Measurements from ENCODE around the gene BSN. TPM values are rescaled to one million over a fixed set of nuclear protein-coding genes. Genes with fewer than 3 reads are reported as not detected.

The BSN gene
- total RNA-seq, 4 donors from 2014 or later, result 0.04 to 0.36 (median 0.14) TPM

DNA sequence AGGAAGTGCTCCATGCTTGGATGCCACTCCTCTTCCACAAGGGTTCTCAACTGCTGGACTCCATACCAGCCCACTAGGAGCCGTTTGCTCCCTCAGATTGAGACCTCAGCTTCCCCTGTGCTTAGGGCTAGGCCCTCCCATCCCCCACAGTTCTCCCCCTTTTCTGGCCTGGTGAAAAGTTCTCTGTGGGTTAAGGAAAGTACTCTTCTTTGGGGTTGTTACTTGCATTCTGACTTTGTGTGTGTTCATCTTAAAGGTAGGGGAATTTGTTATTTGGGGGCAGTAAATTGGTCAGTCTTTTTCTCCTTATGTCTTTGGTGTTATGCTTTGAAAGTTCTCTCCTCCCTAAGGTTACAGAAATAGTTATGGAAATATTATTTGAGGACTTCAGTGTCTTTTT lies 95.9 kb downstream of the BSN start:
- intact Hi-C loops (cut with DNase I; ENCODE audit: low total_unique reads), result no loop called here
- WGBS, 2 donors, result 93 to 94% methylated on average over 1 of the region's 1 CpG
- no peak for DNase-seq (ENCODE audit: low spot score in 2 of 2)
- TF ChIP-seq, protein P1, sequence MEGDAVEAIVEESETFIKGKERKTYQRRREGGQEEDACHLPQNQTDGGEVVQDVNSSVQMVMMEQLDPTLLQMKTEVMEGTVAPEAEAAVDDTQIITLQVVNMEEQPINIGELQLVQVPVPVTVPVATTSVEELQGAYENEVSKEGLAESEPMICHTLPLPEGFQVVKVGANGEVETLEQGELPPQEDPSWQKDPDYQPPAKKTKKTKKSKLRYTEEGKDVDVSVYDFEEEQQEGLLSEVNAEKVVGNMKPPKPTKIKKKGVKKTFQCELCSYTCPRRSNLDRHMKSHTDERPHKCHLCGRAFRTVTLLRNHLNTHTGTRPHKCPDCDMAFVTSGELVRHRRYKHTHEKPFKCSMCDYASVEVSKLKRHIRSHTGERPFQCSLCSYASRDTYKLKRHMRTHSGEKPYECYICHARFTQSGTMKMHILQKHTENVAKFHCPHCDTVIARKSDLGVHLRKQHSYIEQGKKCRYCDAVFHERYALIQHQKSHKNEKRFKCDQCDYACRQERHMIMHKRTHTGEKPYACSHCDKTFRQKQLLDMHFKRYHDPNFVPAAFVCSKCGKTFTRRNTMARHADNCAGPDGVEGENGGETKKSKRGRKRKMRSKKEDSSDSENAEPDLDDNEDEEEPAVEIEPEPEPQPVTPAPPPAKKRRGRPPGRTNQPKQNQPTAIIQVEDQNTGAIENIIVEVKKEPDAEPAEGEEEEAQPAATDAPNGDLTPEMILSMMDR (IDR thresholded peaks at IDR 0.05), result no peak
- no peak for TF ChIP-seq POLR2A (IDR thresholded peaks at IDR 0.05)
- no peak overlapping the region for H3K4me3 ChIP-seq (ENCODE audit: low read depth, poor library complexity, severe bottlenecking)

DNA sequence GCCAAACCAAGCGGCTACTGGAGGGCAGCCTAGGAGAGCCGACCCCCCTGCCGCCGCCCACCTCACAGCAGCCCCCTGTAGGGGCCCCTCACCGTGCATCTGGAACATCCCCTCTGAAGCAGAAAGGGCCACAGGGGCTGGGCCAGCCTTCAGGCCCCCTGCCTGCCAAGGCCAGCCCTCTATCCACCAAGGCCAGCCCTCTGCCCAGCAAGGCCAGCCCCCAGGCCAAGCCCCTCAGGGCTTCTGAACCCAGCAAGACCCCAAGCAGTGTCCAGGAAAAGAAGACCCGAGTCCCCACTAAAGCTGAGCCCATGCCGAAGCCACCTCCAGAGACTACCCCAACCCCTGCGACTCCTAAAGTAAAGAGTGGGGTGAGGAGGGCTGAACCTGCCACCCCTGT lies 96.4 kb downstream of the BSN start:
- intact Hi-C loops (cut with DNase I; ENCODE audit: low total_unique reads), result no loop called here
- DNase-seq (ENCODE audit: low spot score in 2 of 2), result no peak
- TF ChIP-seq, protein P1 (IDR thresholded peaks at IDR 0.05), result no peak
- TF ChIP-seq POLR2A (IDR thresholded peaks at IDR 0.05), result no peak
- 74 to 77% methylated on average over 8 of the region's 8 CpGs for WGBS, 2 donors
- no peak overlapping the region for H3K4me3 ChIP-seq (ENCODE audit: low read depth, poor library complexity, severe bottlenecking)

DNA sequence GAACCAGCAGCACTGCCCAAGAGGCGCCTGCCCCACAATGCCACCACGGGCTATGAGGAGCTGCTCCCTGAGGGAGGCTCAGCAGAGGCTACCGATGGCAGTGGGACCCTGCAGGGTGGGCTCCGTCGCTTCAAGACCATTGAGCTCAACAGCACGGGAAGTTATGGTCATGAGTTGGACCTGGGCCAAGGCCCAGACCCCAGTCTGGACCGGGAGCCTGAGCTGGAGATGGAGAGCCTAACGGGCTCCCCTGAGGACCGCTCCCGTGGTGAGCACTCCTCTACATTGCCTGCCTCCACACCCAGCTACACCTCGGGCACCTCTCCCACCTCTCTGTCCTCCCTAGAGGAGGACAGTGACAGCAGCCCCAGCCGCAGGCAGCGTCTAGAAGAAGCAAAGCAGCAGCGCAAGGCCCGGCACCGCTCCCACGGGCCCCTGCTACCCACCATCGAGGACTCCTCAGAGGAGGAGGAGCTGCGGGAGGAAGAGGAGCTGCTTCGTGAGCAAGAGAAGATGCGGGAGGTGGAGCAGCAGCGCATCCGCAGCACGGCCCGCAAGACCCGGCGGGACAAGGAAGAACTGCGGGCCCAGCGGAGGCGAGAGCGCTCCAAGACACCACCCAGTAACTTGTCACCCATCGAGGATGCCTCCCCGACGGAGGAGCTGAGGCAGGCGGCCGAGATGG lies 98.1 kb downstream of the BSN start:
- H3K4me3 ChIP-seq (ENCODE audit: low read depth, poor library complexity, severe bottlenecking), result no peak overlapping the region
- TF ChIP-seq, protein P1 (IDR thresholded peaks at IDR 0.05), result no peak
- TF ChIP-seq POLR2A (IDR thresholded peaks at IDR 0.05), result no peak
- intact Hi-C loops (cut with DNase I; ENCODE audit: low total_unique reads), result no loop called here
- 92% methylated on average over 33 to 34 of the region's 36 CpGs for WGBS, 2 donors
- DNase-seq (ENCODE audit: low spot score in 2 of 2), result no peak

DNA sequence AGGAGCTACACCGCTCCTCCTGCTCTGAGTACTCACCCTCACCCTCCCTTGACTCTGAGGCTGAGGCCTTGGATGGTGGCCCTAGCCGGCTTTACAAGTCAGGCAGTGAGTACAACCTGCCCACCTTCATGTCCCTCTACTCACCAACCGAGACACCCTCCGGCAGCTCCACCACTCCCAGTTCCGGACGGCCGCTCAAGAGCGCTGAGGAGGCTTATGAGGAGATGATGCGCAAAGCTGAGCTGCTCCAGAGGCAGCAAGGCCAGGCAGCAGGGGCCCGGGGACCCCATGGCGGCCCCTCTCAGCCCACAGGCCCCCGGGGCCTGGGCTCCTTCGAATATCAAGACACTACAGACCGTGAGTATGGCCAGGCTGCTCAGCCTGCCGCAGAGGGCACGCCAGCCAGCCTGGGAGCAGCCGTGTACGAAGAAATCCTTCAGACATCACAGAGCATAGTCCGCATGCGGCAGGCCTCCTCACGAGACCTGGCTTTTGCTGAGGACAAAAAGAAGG lies 98.7 kb downstream of the BSN start:
- 94 to 97% methylated on average over 15 to 18 of the region's 21 CpGs for WGBS, 2 donors
- intact Hi-C loops (cut with DNase I; ENCODE audit: low total_unique reads), result no loop called here
- H3K4me3 ChIP-seq (ENCODE audit: low read depth, poor library complexity, severe bottlenecking), result no peak overlapping the region
- TF ChIP-seq, protein P1 (IDR thresholded peaks at IDR 0.05), result no peak
- no peak for TF ChIP-seq POLR2A (IDR thresholded peaks at IDR 0.05)
- no peak for DNase-seq (ENCODE audit: low spot score in 2 of 2)

DNA sequence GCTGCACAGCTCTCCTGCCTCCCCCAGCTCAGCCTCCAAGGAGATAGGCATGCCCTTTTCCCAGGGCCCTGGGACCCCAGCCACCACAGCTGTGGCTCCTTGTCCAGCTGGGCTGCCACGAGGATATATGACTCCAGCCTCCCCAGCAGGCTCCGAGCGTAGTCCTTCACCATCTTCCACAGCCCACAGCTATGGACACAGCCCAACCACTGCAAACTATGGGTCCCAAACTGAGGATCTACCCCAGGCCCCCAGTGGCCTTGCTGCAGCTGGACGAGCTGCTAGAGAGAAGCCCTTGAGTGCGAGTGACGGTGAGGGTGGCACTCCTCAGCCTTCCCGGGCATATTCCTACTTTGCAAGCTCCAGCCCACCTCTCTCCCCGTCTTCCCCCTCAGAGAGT lies 99.3 kb downstream of the BSN start:
- no peak for DNase-seq (ENCODE audit: low spot score in 2 of 2)
- H3K4me3 ChIP-seq (ENCODE audit: low read depth, poor library complexity, severe bottlenecking), result no peak overlapping the region
- WGBS, 2 donors, result 89 to 92% methylated on average over 8 of the region's 8 CpGs
- TF ChIP-seq, protein P1 (IDR thresholded peaks at IDR 0.05), result no peak
- no peak for TF ChIP-seq POLR2A (IDR thresholded peaks at IDR 0.05)
- intact Hi-C loops (cut with DNase I; ENCODE audit: low total_unique reads), result no loop called here
